Gastroesophageal sphincter (tissue), 3 donors: ENCODE data around the gene NELFB.
A peak's percentile ranks its signal among the peaks of the same experiment; 100 is the strongest.

Experiments used
- POLR2A ChIP-seq, 2 donors: fragments of 450-650 bp; IDR thresholded peaks; one replicate each; pipeline ENCODE4 v1.6.1; 2017; ENCODE audit warnings: antibody characterized with exemption in 2 of 2, mild to moderate bottlenecking in 2 of 2, moderate library complexity in 1 of 2
- TF ChIP-seq, protein P1 (sequence below), 4 experiments: fragments of 200-600 bp in 2 of 4; fragments of 450-650 bp in 2 of 4; sonication (generic) in 1 of 4; IDR thresholded peaks; one replicate each; pipeline ENCODE4 v1.5.1; 2017 to 2019; ENCODE audit warnings: antibody characterized with exemption in 4 of 4, mild to moderate bottlenecking in 2 of 4, moderate library complexity in 2 of 4

DNA sequence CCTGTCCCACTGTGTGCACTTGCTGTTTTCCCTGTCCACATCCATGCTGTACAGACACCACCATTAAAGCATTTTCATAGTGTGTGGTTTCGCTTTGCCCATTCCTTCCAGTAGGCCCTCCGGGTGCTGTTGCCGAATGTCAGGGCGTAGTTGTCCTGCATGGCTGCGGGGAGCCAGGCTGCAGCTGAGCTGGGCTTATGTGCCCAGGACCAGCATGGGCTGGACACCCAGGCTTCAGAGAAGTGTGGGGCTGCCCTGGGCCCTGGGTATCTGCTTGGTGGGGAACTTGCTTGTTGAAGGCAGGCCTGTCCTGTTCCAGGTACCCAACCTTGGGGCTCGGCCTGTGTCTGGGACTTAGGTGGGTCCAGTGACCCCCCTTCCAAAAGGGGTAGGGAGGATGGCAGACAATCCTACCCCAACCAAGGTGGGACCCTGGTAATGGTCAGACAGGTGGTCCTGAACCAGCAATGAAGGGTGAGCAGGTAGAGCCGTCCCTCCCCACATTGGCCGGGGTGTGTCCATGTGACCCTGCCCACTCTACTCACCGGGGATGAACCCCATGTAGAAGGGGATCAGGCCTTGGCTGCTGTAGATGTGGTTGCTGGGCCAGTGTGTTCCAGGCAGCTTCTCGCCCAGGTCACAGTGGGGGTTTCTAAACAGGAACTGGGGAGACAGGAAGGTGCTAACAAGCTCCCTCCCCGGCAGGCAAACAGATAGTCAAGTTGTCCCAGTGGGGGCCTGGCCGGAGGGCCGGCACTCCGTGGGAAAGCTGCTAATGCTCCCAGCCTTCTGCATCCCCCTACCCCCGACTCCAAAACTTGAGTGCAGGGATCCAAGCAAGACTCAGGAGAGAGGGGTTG, 11.3 kb upstream of the NELFB start:
- TF ChIP-seq, protein P1, sequence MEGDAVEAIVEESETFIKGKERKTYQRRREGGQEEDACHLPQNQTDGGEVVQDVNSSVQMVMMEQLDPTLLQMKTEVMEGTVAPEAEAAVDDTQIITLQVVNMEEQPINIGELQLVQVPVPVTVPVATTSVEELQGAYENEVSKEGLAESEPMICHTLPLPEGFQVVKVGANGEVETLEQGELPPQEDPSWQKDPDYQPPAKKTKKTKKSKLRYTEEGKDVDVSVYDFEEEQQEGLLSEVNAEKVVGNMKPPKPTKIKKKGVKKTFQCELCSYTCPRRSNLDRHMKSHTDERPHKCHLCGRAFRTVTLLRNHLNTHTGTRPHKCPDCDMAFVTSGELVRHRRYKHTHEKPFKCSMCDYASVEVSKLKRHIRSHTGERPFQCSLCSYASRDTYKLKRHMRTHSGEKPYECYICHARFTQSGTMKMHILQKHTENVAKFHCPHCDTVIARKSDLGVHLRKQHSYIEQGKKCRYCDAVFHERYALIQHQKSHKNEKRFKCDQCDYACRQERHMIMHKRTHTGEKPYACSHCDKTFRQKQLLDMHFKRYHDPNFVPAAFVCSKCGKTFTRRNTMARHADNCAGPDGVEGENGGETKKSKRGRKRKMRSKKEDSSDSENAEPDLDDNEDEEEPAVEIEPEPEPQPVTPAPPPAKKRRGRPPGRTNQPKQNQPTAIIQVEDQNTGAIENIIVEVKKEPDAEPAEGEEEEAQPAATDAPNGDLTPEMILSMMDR (IDR thresholded peaks at IDR 0.05) = no peak
- TF ChIP-seq POLR2A (IDR thresholded peaks at IDR 0.05) = peak in 1 of 2 donors; percentile 4
